ENCODE measurements around the gene SETBP1.

DNA sequence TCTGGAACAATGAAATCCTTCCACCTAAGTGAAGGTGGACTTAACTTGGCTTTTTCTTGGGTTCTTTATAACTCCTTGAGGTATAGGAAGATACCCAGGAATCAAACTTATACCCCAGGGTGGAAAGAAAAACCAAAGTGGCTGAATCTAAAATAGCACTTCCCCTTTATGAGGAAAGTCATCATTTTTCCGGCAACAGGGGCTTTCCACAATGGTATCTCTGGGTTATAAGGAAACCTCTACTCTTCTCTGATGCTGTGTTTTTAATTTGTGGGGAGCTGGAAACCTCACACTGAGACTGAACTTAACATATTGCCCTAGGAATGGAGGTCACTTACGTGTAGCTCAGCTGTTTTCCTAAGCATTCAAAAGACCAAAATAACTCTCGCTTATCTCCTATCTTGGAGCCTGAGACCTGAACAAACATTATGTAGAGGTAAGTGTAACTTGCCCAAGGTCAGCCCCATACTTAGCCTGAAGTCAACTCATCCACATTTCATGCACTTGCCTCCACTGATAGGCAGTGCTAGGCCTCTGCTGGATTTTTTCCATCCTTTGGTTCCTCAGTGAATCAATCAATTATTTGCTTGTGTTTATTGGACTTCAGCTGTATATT lies 117.9 kb downstream of the SETBP1 start:
- TF ChIP-seq CTCF (IDR thresholded peaks at IDR 0.05): no peak
- TF ChIP-seq POLR2A (IDR thresholded peaks at IDR 0.05): no peak

Measured in lower leg skin (tissue), 3 donors.